Body of pancreas (tissue), 4 donors: ENCODE measurements around the gene NUTM1.

ENCODE experiments used
- POLR2A ChIP-seq, 3 donors: fragments of 450-650 bp; IDR thresholded peaks; one replicate each; pipeline ENCODE4 v1.6.1; 2016; ENCODE audit warnings: antibody characterized with exemption in 3 of 3, mild to moderate bottlenecking in 2 of 3
- TF ChIP-seq, protein P1 (sequence below), 7 experiments: fragments of 450-650 bp in 4 of 7; fragments of 200-600 bp in 3 of 7; sonication (generic) in 3 of 7; IDR thresholded peaks; one replicate each; pipeline ENCODE4 v1.5.1; 2016 to 2019; ENCODE audit warnings: antibody characterized with exemption in 7 of 7

GRCh38 chr15:34358948-34359347 is 15.8 kb downstream of the NUTM1 start:
- TF ChIP-seq, protein P1, sequence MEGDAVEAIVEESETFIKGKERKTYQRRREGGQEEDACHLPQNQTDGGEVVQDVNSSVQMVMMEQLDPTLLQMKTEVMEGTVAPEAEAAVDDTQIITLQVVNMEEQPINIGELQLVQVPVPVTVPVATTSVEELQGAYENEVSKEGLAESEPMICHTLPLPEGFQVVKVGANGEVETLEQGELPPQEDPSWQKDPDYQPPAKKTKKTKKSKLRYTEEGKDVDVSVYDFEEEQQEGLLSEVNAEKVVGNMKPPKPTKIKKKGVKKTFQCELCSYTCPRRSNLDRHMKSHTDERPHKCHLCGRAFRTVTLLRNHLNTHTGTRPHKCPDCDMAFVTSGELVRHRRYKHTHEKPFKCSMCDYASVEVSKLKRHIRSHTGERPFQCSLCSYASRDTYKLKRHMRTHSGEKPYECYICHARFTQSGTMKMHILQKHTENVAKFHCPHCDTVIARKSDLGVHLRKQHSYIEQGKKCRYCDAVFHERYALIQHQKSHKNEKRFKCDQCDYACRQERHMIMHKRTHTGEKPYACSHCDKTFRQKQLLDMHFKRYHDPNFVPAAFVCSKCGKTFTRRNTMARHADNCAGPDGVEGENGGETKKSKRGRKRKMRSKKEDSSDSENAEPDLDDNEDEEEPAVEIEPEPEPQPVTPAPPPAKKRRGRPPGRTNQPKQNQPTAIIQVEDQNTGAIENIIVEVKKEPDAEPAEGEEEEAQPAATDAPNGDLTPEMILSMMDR (IDR thresholded peaks at IDR 0.05) = no peak
- TF ChIP-seq POLR2A (IDR thresholded peaks at IDR 0.05) = no peak
